Upper lobe of left lung (tissue), 4 donors: ENCODE results near the gene HRH1.

ENCODE experiments used
- POLR2A ChIP-seq, 4 donors: fragments of 450-650 bp; IDR thresholded peaks; one replicate each; pipeline ENCODE4 v1.5.1; 2016 to 2017; ENCODE audit warnings: antibody characterized with exemption in 4 of 4, mild to moderate bottlenecking in 2 of 4
- POLR2AphosphoS5 ChIP-seq, 2 donors: sonication (generic); formaldehyde crosslinking; IDR thresholded peaks; one replicate each; pipeline ENCODE4 v1.5.1; 2017; ENCODE audit warnings: antibody characterized with exemption in 2 of 2

GRCh38 chr3:11258958-11259357, 104.7 kb downstream of the HRH1 start:
- TF ChIP-seq POLR2AphosphoS5 (IDR thresholded peaks at IDR 0.05) = no peak
- no peak for TF ChIP-seq POLR2A (IDR thresholded peaks at IDR 0.05)
